ENCODE results near the gene CCL26.
"Not testable (repeated sequence)": the region's sequence is repeated elsewhere in the genome, so short reads cannot be mapped to it uniquely, and the experiment has no call there.

The CCL26 gene

DNA sequence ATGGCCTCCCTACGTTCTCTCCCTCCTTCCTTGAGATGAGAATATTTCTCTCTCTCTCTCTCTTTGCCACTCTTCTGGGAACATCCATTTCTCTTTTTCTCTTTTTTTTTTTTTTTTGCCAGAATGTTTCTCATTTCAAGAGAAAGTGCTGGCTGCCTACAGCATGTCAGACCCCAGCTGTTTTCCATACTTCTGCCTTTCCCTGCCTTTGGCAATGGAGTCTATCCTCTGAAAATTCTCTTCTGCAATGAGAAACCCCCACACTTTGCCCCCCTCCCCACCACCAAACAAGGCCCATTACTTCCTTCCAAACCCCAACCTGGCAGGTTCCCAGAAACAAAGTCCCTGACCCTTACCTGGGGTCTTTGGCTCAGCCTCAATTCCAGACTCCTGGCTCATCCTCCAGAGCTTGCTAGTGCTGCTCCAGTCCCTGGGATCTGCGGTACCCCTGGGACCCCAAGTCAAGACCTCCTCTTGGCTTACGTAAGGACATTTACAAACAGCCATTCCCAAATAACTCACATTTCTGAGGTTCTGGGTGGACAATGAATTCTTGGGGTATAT, 17.4 kb upstream of the CCL26 start:
- DNase-seq = no peak

DNA sequence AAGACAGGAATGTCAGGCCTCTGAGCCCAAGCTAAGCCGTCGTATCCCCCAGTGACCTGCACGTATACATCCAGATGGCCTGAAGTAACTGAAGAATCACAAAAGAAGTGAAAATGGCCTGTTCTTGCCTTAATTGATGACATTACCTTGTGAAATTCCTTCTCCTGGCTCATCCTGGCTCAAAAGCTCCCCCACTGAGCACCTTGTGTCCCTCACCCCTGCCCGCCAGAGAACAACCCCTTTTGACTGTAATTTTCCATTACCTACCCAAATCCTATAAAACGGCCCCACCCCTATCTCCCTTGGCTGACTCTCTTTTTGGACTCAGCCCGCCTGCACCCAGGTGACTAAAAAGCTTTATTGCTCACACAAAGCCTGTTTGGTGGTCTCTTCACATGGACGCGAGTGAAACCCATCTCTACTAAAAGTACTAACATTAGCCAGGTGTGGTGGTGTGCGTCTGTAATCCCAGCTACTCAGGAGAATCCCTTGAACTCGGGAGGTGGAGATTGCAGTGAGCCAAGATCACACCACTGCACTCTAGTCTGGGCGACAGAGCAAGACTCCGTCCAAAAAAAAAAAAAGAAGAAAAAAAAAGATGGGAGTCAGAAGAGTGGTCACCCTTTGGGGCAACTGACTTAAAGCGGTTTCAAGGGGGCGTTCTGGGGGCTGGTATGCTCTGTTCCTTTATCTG, 16.3 kb upstream of the CCL26 start:
- not testable (repeated sequence) for DNase-seq

DNA sequence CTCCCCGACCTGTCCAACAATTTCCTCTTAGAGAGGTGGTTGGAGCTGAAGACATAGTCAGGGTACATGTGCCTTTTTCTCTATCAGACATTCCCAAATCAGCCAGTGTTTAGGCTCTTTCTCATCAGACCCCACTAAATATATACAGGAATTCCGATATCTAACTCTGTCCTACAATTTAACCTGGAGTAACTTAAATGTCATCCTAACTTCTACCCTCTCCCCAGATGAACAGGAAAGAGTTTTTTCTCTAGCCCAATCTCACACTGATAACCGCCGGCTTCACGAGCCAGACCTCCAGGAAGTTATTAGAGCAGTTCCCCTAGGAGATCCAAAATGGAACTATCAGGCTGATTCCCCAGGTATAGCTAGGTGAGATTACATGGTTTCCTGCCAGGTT, 11.0 kb upstream of the CCL26 start:
- not testable (repeated sequence) for DNase-seq

DNA sequence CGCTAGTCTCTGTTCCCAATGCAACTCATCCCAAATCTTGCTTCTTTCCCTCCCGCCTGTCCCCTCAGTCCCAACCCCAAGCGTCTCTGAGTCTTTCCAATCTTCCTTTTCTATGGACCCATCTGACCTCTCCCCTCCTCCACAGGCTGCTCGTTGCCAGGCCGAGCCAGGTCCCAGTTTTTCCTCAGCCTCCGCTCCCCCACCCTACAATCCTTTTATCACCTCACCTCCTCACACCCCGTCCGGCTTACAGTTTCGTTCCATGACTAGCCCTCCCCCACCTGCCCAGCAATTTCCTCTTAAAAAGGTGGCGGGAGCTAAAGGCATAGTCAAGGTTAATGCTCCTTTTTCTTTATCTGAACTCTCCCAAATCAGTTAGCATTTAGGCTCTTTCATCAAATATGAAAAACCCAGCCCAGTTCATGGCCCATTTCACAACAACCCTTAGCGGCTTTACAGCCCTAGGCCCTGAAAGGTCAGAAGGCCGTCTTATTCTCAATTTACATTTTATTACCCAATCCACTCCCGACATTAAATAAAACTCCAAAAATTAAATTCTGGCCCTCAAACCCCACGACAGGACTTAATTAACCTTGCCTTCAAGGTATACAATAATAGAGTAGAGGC, 8.7 kb upstream of the CCL26 start:
- DNase-seq = not testable (repeated sequence)

DNA sequence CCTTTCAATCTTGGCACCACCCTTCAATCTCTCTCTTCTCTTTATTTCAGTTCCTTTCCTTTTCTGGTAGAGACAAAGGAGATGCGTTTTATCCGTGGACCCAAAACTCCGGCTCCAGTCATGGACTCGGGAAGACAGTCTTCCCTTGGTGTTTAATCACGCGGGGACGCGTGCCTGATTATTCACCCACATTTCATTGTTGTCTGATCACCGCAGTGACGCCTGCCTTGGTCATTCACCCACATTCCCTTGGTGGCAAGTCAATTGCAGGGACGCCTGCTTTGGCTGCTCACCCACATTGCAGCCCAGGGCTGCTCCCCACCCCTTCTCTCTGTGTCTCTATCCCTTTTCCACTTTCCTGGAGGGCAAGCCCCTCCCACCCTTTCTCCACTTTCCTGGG, 7.5 kb upstream of the CCL26 start:
- DNase-seq = not testable (repeated sequence)

DNA sequence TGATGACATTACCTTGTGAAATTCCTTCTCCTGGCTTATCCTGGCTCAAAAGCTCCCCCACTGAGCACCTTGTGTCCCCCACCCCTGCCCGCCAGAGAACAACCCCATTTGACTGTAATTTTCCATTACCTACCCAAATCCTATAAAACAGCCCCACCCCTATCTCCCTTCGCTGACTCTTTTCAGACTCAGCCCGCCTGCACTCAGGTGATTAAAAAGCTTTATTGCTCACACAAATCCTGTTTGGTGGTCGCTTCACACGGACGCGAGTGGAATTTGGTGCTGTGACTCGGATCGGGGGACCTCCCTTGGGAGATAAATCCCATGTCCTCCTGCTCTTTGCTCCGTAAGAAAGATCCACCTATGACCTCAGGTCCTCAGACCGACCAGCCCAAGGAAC, 7.0 kb upstream of the CCL26 start:
- DNase-seq = not testable (repeated sequence)

DNA sequence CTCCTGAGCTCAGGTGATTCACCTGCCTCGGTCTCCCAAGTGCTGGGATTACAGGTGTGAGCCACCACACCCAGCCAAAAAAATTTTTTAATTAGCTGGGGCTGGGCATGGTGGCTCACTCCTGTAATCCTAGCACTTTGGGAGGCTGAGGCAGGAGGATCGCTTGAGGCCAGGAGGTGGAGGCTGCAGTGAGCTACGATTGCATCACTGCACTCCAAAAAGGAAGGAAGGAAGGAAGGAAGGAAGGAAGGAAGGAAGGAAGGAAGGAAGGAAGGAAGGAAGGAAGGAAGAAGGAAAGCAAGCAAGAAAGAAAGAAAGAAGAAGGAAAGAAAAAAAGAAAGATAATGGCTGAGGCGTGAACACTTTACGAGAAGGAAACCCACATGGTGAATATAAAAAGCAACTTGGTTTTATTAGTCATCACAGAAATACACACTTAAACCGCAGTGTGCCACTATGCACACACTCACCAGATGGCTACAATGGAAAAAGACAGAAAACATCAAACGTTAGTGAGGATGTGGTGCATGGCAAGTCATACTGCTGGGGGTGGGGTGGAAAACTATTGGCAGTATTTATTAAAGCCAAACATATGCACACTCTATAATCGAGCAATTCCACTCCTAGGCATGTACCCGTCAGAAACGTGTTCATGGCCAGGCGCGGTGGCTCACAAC, 4.4 kb upstream of the CCL26 start:
- DNase-seq = peak; percentile 88

DNA sequence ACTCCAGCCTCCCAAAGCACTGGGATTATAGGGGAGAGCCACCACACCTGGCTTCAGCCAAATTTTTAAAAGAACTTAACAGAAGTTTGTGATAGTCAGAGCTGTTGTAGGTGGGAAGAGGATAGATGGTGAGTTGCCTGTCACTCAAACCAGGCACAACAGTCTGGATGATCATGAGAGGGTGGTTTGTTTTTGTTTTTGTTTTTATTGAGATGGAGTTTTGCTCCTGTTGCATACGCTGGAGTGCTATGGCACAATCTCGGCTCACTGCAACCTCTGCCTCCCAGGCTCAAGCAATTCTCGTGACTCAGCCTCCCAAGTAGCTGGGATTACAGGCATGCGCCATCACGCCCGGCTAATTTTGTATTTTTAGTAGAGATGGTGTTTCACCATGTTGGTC, 1.9 kb upstream of the CCL26 start:
- not testable (repeated sequence) for DNase-seq

DNA sequence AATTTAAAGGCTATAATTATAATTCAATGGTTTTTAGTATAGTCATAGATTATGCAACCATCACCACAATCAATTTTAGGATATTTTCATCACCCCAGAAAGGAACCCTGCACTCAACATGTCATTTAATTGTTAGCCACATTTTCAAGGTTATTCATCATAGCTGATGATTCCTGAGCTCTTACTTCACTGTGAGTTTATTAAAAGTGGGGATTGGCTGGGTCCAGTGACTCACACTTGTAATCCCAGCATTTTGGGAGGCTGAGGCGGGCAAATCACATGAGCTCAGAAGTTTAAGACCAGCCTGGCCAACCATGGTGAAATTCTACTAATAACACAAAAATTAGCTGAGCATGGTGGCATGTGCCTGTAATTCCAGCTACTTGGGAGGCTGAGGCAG, 787 bp downstream of the CCL26 start:
- DNase-seq = no peak

DNA sequence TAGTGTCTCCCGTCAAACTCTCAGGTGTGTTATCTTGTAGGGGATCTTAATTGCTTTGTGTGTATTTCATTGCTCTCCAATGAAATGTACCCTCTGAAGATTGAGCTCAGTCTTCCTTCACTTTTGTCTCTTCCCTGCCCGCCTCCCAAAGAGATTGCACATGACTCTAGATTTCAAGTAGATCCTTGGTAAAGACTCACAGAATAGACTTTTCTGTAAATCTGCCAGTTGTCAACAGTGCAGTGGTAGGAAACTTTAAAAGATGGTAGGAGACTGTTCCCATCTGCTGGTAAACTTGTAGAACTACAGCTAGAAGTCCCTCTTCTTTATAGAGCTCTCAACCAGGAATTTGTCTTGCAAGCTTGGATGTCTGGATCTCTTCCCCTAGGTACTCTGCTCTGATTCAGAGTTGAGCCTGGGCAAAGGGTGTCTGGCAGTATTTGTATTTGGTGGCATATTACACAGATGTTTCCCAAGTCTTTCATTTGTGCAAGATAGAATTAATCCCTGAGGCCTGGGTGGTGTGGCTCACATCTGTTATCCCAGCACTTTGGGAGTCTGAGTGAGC, 9.6 kb downstream of the CCL26 start:
- peak; percentile 43 for DNase-seq

DNA sequence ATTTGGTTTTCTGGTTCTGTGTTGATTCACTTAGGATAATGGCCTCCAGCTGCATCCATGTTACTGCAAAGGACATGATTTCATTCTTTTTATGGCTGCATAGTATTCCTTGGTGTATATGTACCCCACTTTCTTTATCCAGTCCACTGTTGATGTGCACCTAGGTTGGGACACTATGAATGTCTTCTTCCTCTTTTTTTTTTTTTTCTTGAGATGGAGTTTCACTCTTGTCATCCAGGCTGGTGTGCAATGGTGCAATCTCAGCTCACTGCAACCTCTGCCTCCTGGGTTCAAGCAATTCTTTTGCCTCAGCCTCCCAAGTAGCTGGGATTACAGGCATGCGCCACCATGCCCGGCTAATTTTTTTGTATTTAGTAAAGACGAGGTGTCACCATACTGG, 10.2 kb downstream of the CCL26 start:
- not testable (repeated sequence) for DNase-seq

DNA sequence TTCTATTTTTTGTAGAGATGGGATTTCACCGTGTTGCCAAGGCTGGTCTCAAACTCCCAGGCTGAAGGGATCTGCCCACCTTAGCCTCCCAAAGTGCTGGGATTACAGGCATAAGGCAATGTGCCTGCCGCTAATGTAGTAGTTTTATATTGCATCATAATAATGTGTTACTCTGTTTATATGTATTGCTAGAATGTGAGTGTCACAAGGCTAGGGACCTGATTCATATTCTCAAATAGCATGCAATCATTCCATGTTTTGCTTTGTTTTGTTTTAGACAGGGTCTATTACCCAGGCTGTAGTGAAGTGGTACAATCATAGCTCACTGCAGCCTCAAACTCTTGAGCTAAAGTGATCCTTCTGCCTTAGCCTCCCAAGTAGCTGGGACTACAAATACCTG, 13.5 kb downstream of the CCL26 start:
- no peak for DNase-seq

DNA sequence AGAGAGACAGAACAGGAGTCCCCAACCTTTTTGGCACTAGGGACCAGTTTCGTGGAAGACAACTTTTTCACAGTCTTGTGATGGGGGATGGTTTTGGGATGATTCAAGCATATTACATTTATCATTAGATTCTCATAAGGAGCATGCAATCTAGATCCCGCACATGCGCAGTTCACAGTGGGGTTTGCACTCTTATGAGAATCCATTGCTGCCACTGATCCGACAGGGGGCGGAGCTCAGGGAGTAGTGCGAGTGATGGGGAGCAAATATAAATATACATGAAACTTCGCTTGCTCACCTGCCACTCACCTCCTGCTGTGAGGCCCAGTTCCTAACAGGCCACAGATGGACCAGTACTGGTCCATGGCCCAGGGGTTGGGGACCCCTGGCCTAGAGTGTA, 14.2 kb downstream of the CCL26 start:
- DNase-seq = no peak

DNA sequence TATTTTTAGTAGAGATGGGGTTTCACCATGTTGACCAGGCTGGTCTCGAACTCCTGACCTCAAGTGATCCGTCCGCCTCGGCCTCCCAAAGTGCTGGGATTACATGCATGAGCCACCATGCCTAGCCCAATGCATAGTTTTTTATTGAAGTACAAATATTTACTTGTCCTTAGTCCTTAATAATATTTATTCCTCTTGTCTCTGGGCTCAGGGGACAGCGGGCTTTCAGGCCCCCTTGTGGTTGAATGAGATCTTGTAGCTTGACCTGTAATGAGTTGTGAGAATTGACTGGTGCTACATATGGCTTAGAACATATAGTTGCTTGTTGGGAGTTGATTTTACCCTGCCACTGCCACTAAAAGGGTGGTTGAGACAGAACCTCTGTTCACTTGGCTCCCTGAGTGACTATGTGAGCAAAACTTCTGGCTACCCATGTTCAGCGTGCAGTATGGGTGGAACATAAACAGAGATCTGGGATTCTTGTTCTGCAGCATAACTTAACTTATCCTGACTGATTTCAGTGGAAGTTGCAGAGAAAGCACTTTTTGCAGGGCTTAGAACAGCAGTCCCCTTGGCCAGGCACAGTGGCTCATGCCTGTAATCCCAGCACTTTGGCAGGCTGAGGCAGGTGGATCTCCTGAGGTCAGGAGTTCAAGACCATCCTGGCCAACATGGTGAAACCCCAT, 14.9 kb downstream of the CCL26 start:
- DNase-seq = no peak

DNA sequence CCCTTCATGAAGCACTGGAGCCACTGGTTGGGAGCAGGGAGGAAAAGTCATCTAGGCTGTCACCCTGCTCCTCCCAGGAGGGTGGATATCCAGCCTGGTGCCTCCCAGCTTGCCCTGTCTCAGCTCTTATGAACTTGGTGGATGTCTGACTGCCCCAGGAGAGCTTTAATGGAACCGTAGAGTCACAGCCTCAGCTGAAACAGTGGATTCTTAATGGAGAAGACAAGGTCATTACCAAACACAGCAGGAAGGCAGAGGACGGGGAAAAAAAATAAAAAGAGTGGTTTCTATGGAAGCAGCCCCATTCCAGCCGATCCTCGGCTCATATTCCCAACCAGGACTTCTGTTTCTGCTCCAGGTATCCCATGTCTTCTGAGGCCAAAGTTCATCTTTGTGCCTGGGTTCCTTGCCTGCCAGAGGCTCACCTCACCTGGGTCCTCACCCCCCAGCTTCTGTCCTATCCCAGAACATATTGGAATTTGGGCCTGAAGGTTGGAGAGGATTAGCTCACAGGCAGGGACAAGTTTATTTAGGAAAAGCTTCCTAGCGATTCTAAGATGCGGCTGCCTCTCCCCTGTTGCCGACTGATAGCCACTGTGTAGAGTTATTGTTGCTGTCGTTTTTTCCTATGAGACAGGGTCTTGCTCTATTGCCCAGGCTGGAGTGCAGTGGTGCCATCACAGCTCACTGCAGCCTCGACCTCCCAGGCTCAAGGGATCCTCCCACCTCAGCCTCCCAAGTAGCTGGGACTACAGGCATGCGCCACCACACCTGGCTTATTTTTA, 15.6 kb downstream of the CCL26 start:
- no peak for DNase-seq

DNA sequence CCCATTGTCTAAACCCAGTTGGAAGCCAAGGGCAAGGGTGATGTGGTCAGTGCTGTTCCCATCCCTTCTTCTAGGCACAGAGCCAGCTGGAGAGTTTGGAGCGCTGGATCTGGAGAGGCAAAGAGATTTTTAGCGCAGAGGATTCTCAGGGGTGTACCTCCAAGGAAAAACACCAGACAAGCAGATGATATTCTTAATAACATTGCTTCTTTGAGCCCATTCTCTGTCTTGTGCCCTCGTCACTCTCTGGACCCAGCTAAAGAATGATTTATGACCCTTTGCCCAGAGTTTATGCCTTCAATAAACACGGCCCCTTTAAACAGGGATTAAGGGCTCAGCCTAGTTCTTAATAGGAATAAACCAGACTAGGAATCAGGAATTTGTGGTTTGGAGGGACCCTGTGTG, 28.6 kb downstream of the CCL26 start:
- no peak for DNase-seq

DNA sequence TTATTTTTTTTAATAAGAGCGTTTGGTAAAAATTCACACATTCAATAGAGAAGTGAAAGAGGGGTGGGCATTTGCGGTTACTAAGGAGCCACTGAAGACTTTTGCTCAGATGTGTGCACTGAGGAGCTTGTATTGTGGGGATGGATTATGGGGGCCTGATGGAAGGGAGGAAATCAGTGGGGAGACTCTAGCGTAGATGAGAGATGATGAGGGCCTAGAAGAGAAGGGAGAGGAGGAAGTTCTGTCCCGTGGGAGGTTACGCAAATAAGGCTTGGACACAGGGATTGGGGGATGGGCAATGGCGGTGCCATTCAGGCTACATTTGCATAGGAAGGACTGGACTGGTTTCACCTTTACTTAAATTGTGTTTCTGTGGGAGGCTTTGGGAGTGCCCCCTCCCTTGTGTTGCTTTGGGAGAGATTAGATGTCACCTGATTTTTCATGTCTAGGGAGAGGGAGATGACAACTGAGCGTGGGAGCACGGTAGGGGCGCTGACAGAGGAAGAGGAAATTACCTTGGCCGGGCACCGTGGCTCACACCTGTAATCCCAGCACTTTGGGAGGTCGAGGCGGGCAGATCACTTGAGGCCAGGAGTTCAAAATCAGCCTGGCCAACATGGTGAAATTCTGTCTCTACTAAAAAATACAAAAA, 31.0 kb downstream of the CCL26 start:
- no peak for DNase-seq

DNA sequence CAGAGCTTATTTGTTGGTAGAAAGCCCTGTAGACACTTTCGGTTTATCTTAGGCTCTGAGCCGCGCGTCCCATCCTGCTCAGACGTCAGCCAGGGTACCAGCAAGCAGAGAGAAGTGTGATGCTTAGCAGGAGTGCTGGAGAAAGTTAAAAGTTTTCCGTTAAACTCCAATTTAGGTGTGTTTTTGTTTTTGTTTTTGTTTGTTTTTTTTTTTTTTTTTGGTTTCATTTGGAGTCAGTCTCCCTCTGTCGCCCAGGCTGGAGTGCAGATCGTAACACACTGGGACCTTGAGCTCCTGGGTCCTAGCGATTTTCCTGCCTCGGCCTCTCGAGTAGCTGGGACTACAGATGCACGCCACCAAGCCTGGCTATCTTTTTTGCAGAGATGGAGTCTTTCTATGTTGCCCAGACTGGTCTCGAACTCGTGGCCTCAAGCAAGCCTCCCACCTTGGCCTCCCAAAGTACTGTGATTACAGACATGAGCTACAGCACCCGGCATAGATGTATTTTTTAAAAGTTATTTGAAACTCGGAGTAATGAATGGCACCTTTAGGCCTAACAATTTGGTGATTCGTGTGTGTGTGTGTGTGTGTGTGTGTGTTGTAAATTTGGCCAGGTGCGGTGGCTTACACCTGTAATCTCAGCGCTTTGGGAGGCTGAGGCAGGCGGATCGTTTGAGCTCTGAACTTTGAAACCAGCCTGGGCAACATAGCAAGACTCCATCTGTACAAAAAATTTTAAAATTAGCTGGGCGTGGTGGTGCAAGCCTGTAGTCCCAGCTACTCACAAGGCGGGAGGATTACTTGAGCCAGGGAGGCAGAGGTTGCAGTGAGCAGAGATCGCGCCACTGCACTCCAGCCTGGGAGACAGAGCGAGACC, 32.0 kb downstream of the CCL26 start:
- no peak for DNase-seq

DNA sequence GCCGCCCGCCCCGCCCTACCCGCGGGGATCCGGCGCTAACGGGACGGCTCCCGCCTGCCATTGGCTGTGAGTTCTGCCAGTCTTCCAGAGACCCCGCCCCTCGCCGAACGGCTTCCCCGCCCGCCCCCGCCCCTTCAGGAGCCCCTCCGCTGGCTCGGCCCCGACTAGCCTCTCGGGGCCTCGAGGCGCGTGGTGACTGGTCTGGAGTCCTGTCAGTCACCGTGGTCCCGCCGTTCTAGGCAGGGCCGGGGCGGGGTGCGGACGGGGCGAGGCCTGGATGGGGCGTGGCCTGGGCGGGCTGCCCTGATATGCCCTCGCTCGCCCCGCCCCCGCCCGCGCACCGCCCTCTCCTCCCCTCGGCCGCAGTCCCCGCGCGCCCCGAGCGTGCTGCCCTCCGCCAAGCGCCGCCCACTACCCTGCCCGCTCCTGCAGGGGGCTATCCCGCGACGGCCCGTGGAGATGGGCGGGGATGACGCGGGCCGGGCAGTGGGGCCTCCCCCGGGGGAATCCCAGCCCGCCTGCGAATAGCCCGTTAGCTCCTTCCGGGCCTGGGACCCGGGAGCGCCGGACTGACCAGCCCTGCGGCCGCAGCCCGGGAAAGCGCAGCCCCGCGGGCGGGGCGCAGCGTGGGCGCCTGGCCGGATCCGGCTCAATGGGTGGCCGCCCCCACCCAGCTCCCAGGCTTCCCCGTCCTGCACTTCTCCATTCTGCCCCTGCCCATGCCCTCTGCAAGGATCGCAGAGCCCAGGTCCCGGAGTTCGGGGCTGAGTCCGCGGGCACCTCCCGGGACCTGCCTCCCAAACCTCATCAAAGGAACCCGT, 32.8 kb downstream of the CCL26 start:
- peak; percentile 98 for DNase-seq

DNA sequence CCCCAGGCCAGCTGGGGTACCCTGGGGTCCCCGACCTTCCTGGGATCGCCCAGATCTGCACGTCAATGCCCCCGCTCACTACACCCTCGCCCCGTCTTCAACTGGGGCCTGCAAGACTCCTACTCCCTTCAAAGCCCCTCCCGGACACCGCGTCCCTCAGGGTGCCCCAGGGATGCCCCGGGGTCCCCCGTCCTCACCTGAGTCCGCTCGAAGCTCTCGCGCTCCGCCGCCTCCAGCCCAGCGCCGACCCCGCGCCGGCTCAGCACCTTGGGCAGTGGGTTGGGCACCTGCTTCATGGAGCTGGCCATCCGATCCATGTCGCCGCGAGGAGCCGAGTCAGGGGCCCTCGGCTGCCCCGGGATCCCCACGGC, 33.4 kb downstream of the CCL26 start, which contains the start of gene HIP1:
Gene HIP1, minus strand, starts transcription at position 338 of the 371 bp plus-strand sequence. Its CDS starts 21 bp downstream, at position 317.
- DNase-seq = no peak
